ENCODE results near the gene EIF2B4. TPM values are rescaled to one million over a fixed set of nuclear protein-coding genes. Genes with fewer than 3 reads are reported as not detected.
A peak's percentile ranks its signal among the peaks of the same experiment; 100 is the strongest.
"Not testable (repeated sequence)": the region's sequence is repeated elsewhere in the genome, so short reads cannot be mapped to it uniquely, and the experiment has no call there.

EIF2B4 gene
- total RNA-seq, 2 donors from 2014 or later, result 32.1 to 40.0 TPM

GRCh38 chr2:27353386-27353761 is 16.8 kb downstream of the EIF2B4 start:
- intact Hi-C loops (cut with DNase I); DNase-seq; ATAC-seq: not testable (repeated sequence)

GRCh38 chr2:27351802-27352598 is 18.1 kb downstream of the EIF2B4 start:
- intact Hi-C loops (cut with DNase I), result no loop called here
- no peak for ATAC-seq

GRCh38 chr2:27350106-27350693 is 19.9 kb downstream of the EIF2B4 start:
- intact Hi-C loops (cut with DNase I), result no loop called here
- DNase-seq, result no peak
- ATAC-seq, result no peak

More at GRCh38 chr2:27351802-27352598, 18.1 kb downstream of the EIF2B4 start:
- no peak for DNase-seq

GRCh38 chr2:27347641-27348040 is 22.5 kb downstream of the EIF2B4 start:
- DNase-seq (no peak), ATAC-seq (no peak)
- intact Hi-C loops (cut with DNase I), result no loop called here

GRCh38 chr2:27336173-27336572 is 34.0 kb downstream of the EIF2B4 start:
- DNase-seq (no peak), ATAC-seq (no peak)
- intact Hi-C loops (cut with DNase I), result no loop called here

- ATAC-seq (no peak), DNase-seq (no peak)
- intact Hi-C loops (cut with DNase I), result no loop called here
Observed at GRCh38 chr2:27335311-27335710, 34.8 kb downstream of the EIF2B4 start.

GRCh38 chr2:27324720-27325119 is 45.4 kb downstream of the EIF2B4 start:
- ATAC-seq, result no peak
- no peak for DNase-seq
- intact Hi-C loops (cut with DNase I), result loop anchor here in 1 of 2 donors (5.0 kb wide), 1 partner anchor 43 kb away; no protein-coding TSS in a partner anchor

GRCh38 chr2:27323596-27324285 is 46.4 kb downstream of the EIF2B4 start:
- DNase-seq (no peak), ATAC-seq (peak in 1 of 2 donors; percentile 10)
- intact Hi-C loops (cut with DNase I), result loop anchor here in 1 of 2 donors (5.0 kb wide), 1 partner anchor 44 kb away; no protein-coding TSS in a partner anchor

GRCh38 chr2:27322766-27323595 is 47.2 kb downstream of the EIF2B4 start, which contains the start of gene MPV17:
Gene MPV17 (minus strand): TSS chr2:27323097. CDS start chr2:27322517, 580 bp downstream.
- intact Hi-C loops (cut with DNase I), result loop anchor here in 1 of 2 donors (5.0 kb wide), 1 partner anchor 44 kb away; no protein-coding TSS in a partner anchor
- peak; percentile 95 for DNase-seq
- ATAC-seq, result peak; percentile 94 to 98

GRCh38 chr2:27322301-27322765 is 47.8 kb downstream of the EIF2B4 start:
- ATAC-seq (peak; percentile 6 to 30), DNase-seq (peak; percentile 35)
- intact Hi-C loops (cut with DNase I), result loop anchor here in 1 of 2 donors (5.0 kb wide), 1 partner anchor 45 kb away; no protein-coding TSS in a partner anchor

GRCh38 chr2:27320958-27321543 is 49.1 kb downstream of the EIF2B4 start:
- ATAC-seq, result peak; percentile 63 to 84
- intact Hi-C loops (cut with DNase I), result loop anchor here in 1 of 2 donors (5.0 kb wide), 1 partner anchor 46 kb away; no protein-coding TSS in a partner anchor
- DNase-seq, result peak; percentile 84

- not testable (repeated sequence) for DNase-seq, ATAC-seq
- intact Hi-C loops (cut with DNase I), result loop anchor here in 1 of 2 donors (5.0 kb wide), 1 partner anchor 47 kb away; no protein-coding TSS in a partner anchor
Observed at GRCh38 chr2:27319839-27320238, 50.3 kb downstream of the EIF2B4 start.

GRCh38 chr2:27316655-27317412 is 53.3 kb downstream of the EIF2B4 start:
- DNase-seq (peak; percentile 26), ATAC-seq (peak in 1 of 2 donors; percentile 6)
- intact Hi-C loops (cut with DNase I), result no loop called here

- ATAC-seq (no peak), DNase-seq (no peak)
- intact Hi-C loops (cut with DNase I), result no loop called here
Observed at GRCh38 chr2:27315122-27315521, 55.0 kb downstream of the EIF2B4 start.

- intact Hi-C loops (cut with DNase I), result no loop called here
- ATAC-seq (no peak), DNase-seq (no peak)
Observed at GRCh38 chr2:27314709-27315108, 55.4 kb downstream of the EIF2B4 start.
